Tongue (tissue), 2 donors: ENCODE results near the gene TRAIP. TPM values are rescaled to one million over a fixed set of nuclear protein-coding genes. Genes with fewer than 3 reads are reported as not detected.
"Not testable (repeated sequence)": the region's sequence is repeated elsewhere in the genome, so short reads cannot be mapped to it uniquely, and the experiment has no call there.

Experiments
- DNase-seq: peaks from one replicate; pipeline ENCODE4 v3.0.0-alpha.2; 2015
- total RNA-seq: library from RNA; depleted of rRNA; stranded (reverse); fragments of >200 nt; gene quantifications from one replicate; pipeline ENCODE4 v1.2.3, GENCODE V29; 2014

The TRAIP gene
- total RNA-seq, result 1.6 TPM

- DNase-seq, result peak; percentile 98
These were observed at the start of gene TRAIP for GRCh38 chr3:49856181-49857005. TSS of gene TRAIP (minus strand) at chr3:49856564. CDS start at chr3:49856453, 111 bp downstream.

GRCh38 chr3:49904448-49904847, 48.1 kb upstream of the TRAIP start:
- not testable (repeated sequence) for DNase-seq

- peak; percentile 68 for DNase-seq
These were observed 47.4 kb upstream of the TRAIP start, which contains the start of gene MST1R for GRCh38 chr3:49903451-49904424. TSS of gene MST1R (minus strand) at chr3:49903873. CDS start at chr3:49903609, 264 bp downstream.

- no peak for DNase-seq
These were observed 46.4 kb upstream of the TRAIP start for GRCh38 chr3:49902511-49903345.

GRCh38 chr3:49901366-49902339, 45.3 kb upstream of the TRAIP start:
- DNase-seq, result peak; percentile 32

GRCh38 chr3:49900491-49901153, 44.3 kb upstream of the TRAIP start:
- DNase-seq, result peak; percentile 11

- peak; percentile 29 for DNase-seq
These were observed 43.5 kb upstream of the TRAIP start for GRCh38 chr3:49899815-49900214.

GRCh38 chr3:49898991-49899390, 42.6 kb upstream of the TRAIP start:
- DNase-seq, result no peak

GRCh38 chr3:49896345-49896744, 40.0 kb upstream of the TRAIP start:
- no peak for DNase-seq

- no peak for DNase-seq
These were observed 39.4 kb upstream of the TRAIP start for GRCh38 chr3:49895791-49896190.

- no peak for DNase-seq
These were observed 32.9 kb upstream of the TRAIP start for GRCh38 chr3:49889296-49889695.

GRCh38 chr3:49886922-49887265, 30.5 kb upstream of the TRAIP start:
- no peak for DNase-seq

- no peak for DNase-seq
These were observed 27.6 kb upstream of the TRAIP start for GRCh38 chr3:49883998-49884397.

- peak; percentile 56 for DNase-seq
These were observed 25.8 kb upstream of the TRAIP start for GRCh38 chr3:49882166-49882565.

GRCh38 chr3:49880581-49881315, 24.4 kb upstream of the TRAIP start:
- peak; percentile 20 for DNase-seq

GRCh38 chr3:49879721-49880120, 23.4 kb upstream of the TRAIP start:
- DNase-seq, result no peak

- DNase-seq, result no peak
These were observed 22.3 kb upstream of the TRAIP start for GRCh38 chr3:49878686-49879085.

GRCh38 chr3:49877716-49878115, 21.4 kb upstream of the TRAIP start:
- DNase-seq, result no peak

- no peak for DNase-seq
These were observed 20.2 kb upstream of the TRAIP start for GRCh38 chr3:49876567-49876966.

GRCh38 chr3:49873623-49874022, 17.3 kb upstream of the TRAIP start:
- no peak for DNase-seq
